Keratinocyte (primary cell): ENCODE data around the gene AMD1. TPM values are rescaled to one million over a fixed set of nuclear protein-coding genes. Genes with fewer than 3 reads are reported as not detected.
"Not testable (repeated sequence)": the region's sequence is repeated elsewhere in the genome, so short reads cannot be mapped to it uniquely, and the experiment has no call there.

Experiments
- DNase-seq: peaks from one replicate; pipeline ENCODE4 v3.0.0-alpha.2; 2011; ENCODE audit warnings: low read depth, missing footprints, low spot score
- FAIRE-seq: peaks from 2 replicates; lab custom pipeline; 2011; peaks lifted over from hg19 to GRCh38; lab: Jason Lieb, UNC
- H2AFZ ChIP-seq: 2 replicates; pipeline ENCODE4 v1.6.0; 2012; ENCODE audit warnings: low read length, control low read depth, inconsistent platforms; ENCODE audit not compliant: control insufficient read depth
- H3K27ac ChIP-seq: 2 replicates; pipeline ENCODE4 v1.5.1; 2011; ENCODE audit warnings: low read length; ENCODE audit not compliant: control insufficient read depth, insufficient read depth
- H3K27me3 ChIP-seq: 3 replicates; pipeline ENCODE4 v1.6.0; 2011; ENCODE audit warnings: low read length; ENCODE audit not compliant: control insufficient read depth, insufficient read depth; ENCODE audit errors: extremely low read depth
- H3K36me3 ChIP-seq, 2 experiments: 2 replicates in 1 of 2; 3 replicates in 1 of 2; pipeline ENCODE4 v1.5.1; 2011; ENCODE audit warnings: low read length in 2 of 2, mild to moderate bottlenecking in 1 of 2; ENCODE audit not compliant: control insufficient read depth in 2 of 2, insufficient read depth in 2 of 2; ENCODE audit errors: extremely low read depth in 1 of 2
- H3K4me1 ChIP-seq: 3 replicates; pipeline ENCODE4 v1.5.1; 2011; ENCODE audit warnings: low read length; ENCODE audit not compliant: control insufficient read depth, insufficient read depth; ENCODE audit errors: extremely low read depth
- H3K4me2 ChIP-seq: 3 replicates; pipeline ENCODE4 v1.6.0; 2011; ENCODE audit warnings: low read depth, low read length; ENCODE audit not compliant: control insufficient read depth, insufficient read depth; ENCODE audit errors: extremely low read depth
- H3K4me3 ChIP-seq, 3 experiments: fragments of 200-600 bp in 1 of 3; sonication (generic) in 1 of 3; 2 replicates in 2 of 3; 3 replicates in 1 of 3; pipeline ENCODE4 v1.5.1; 2011 to 2016; ENCODE audit warnings: low read length in 3 of 3, mild to moderate bottlenecking in 3 of 3, control low read depth in 2 of 3, inconsistent platforms in 1 of 3, low read depth in 1 of 3, mixed read lengths in 1 of 3, mixed run types in 1 of 3, moderate library complexity in 1 of 3; ENCODE audit not compliant: control insufficient read depth in 2 of 3, insufficient read depth in 2 of 3; ENCODE audit errors: extremely low read depth in 1 of 3
- H3K79me2 ChIP-seq: 2 replicates; pipeline ENCODE4 v1.6.0; 2012; ENCODE audit warnings: low read length; ENCODE audit not compliant: control insufficient read depth, insufficient read depth
- H3K9ac ChIP-seq: 3 replicates; pipeline ENCODE4 v1.6.0; 2011; ENCODE audit warnings: low read length; ENCODE audit not compliant: control insufficient read depth, insufficient read depth; ENCODE audit errors: extremely low read depth
- H3K9me1 ChIP-seq: 3 replicates; pipeline ENCODE4 v1.6.0; 2011; ENCODE audit warnings: low read length; ENCODE audit not compliant: control insufficient read depth, insufficient read depth; ENCODE audit errors: extremely low read depth
- H3K9me3 ChIP-seq: 2 replicates; pipeline ENCODE4 v1.5.1; 2012; ENCODE audit warnings: low read depth, low read length; ENCODE audit not compliant: control insufficient read depth
- H4K20me1 ChIP-seq: 3 replicates; pipeline ENCODE4 v1.6.0; 2011; ENCODE audit warnings: low read length; ENCODE audit not compliant: control insufficient read depth, insufficient read depth; ENCODE audit errors: extremely low read depth
- CTCF ChIP-seq, 3 experiments: IDR thresholded peaks in 1 of 3; conservative IDR thresholded peaks in 1 of 3; optimal IDR thresholded peaks in 1 of 3; 2 replicates in 2 of 3; 3 replicates in 1 of 3; pipeline versions ENCODE3 to v1.5.1; 2011; ENCODE audit warnings: low read length in 3 of 3, mild to moderate bottlenecking in 3 of 3, moderate library complexity in 2 of 3, control low read depth in 1 of 3, inconsistent platforms in 1 of 3; ENCODE audit not compliant: insufficient read depth in 2 of 3; ENCODE audit errors: extremely low read depth in 1 of 3
- EZH2 ChIP-seq: IDR thresholded peaks from one replicate; pipeline ENCODE4 v1.6.1; 2012; ENCODE audit warnings: inconsistent platforms, mild to moderate bottlenecking, low read length, moderate library complexity
- dilution Hi-C: fragments of 300-500 bp; cut with MboI; formaldehyde crosslinking; loops from one replicate; pipeline ENCODE4 v1.7.0; 2020; ENCODE audit warnings: low sequenced_read_pairs; ENCODE audit not compliant: extremely low pct_ligation_motif_present
- polyA plus RNA-seq, 5 experiments: library from polyadenylated mRNA; depleted of rRNA in 3 of 5; stranded (reverse) in 3 of 5; stranded (forward) in 1 of 5; unstranded in 1 of 5; fragments of >200 nt; gene quantifications; 1 replicate in 1 of 5; 2 replicates in 3 of 5; 3 replicates in 1 of 5; pipeline versions ENCODE4 v1.2.1 to v1.2.3, GENCODE V29; 2011 to 2012; ENCODE audit warnings: missing spikeins in 2 of 5, low read depth in 1 of 5, low replicate concordance in 1 of 5

Gene AMD1
- polyA plus RNA-seq, 1 donor (not counting 4 experiments of a cell fraction or from before 2014, with no cell fraction given), result 90.9 TPM

GRCh38 chr6:110898111-110898510 lies 23.5 kb downstream of the AMD1 start:
- DNase-seq (no peak), FAIRE-seq (no peak)
- H4K20me1 ChIP-seq, result no peaks in the 10 kb centered on the region
- H3K27ac ChIP-seq, result no peak overlapping the region
- no peaks in the 10 kb centered on the region for H3K9me1 ChIP-seq
- H3K4me2 ChIP-seq, result no peak overlapping the region
- no peaks in the 10 kb centered on the region for H3K4me1 ChIP-seq
- H3K9ac ChIP-seq, result no peak overlapping the region
- TF ChIP-seq CTCF (optimal IDR thresholded peaks at IDR 0.05 in 1 of 3, IDR thresholded peaks at IDR 0.05 in 1 of 3, conservative IDR thresholded peaks at IDR 0.05 in 1 of 3; ENCODE audit: extremely low read depth in 1 of 3, insufficient read depth in 2 of 3, low read length in 3 of 3) (no peak), EZH2 (no peak)
- H3K36me3 ChIP-seq, result peaks cover 22 to 23% of the 10 kb centered on the region in 2 experiments
- dilution Hi-C loops, result no loop called here
- no peak overlapping the region for H2AFZ ChIP-seq
- peaks cover under 1% of the 10 kb centered on the region for H3K9me3 ChIP-seq
- no peaks in the 10 kb centered on the region for H3K27me3 ChIP-seq
- no peak overlapping the region for H3K4me3 ChIP-seq
- H3K79me2 ChIP-seq, result no peaks in the 10 kb centered on the region

GRCh38 chr6:110900028-110900598 lies 25.5 kb downstream of the AMD1 start:
- Histone ChIP-seq H3K36me3 (peaks cover 15 to 21% of the 10 kb centered on the region in 2 experiments), H3K4me3 (no peak overlapping the region), H3K9me1 (no peaks in the 10 kb centered on the region), H4K20me1 (no peaks in the 10 kb centered on the region), H3K4me1 (no peaks in the 10 kb centered on the region), H3K27me3 (no peaks in the 10 kb centered on the region), H3K27ac (no peak overlapping the region), H2AFZ (no peak overlapping the region), H3K9ac (no peak overlapping the region), H3K4me2 (no peak overlapping the region), H3K9me3 (peaks cover 6% of the 10 kb centered on the region), H3K79me2 (no peaks in the 10 kb centered on the region)
- TF ChIP-seq CTCF (optimal IDR thresholded peaks at IDR 0.05 in 1 of 3, IDR thresholded peaks at IDR 0.05 in 1 of 3, conservative IDR thresholded peaks at IDR 0.05 in 1 of 3; ENCODE audit: extremely low read depth in 1 of 3, insufficient read depth in 2 of 3, low read length in 3 of 3) (no peak), EZH2 (no peak)
- no peak for DNase-seq
- FAIRE-seq, result no peak
- dilution Hi-C loops, result no loop called here

- H3K9me1 ChIP-seq, H3K9me3 ChIP-seq, H3K9ac ChIP-seq, H3K79me2 ChIP-seq, H3K4me2 ChIP-seq, H3K27me3 ChIP-seq, H2AFZ ChIP-seq, H3K4me1 ChIP-seq, H3K27ac ChIP-seq, dilution Hi-C loops, FAIRE-seq, DNase-seq, H4K20me1 ChIP-seq, H3K4me3 ChIP-seq: not testable (repeated sequence)
- H3K36me3 ChIP-seq, result peaks cover 8 to 14% of the 10 kb centered on the region in 2 experiments
Measured at GRCh38 chr6:110901601-110902000, 27.0 kb downstream of the AMD1 start.
